Measurements from ENCODE around the gene LARP4B.

Gene LARP4B

DNA sequence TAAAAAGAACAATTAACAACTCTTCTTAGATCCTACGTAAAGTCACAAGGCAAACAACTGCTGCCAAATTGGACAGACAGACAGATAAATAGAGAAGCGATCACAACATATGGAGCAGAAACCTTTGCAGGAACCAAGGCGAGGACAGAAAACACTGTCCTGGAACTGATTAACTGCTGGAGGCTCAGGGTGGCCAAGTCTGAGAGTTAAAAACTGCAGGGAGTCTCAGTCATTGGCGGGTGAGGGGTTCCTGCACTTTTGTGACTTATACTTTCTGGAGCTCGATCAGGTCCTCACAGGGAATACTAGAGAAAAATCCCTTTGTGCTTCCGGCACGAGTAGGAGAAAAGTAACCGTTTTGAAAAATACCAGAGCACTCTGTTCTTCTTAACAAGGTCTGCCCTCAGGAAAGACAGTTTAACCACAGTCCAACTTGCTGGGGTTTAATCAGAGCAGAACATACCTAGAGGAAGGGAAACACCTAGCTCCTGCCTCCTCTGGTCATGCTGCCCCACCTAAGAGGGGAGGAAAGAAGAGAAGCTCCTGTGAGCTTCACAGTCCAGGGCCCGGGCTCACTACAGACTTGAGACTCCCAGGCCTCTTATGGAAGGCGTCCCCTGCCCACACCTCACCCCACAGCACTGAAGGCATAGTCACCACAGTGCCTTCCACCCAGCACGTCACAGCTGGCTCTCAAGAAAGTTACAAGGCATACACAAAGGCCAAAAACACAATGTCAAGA, 74.9 kb downstream of the LARP4B start:
- DNase-seq: no peak
- TF ChIP-seq POLR2A (IDR thresholded peaks at IDR 0.05; ENCODE audit: low read length) (no peak), GATA1 (IDR thresholded peaks at IDR 0.05; ENCODE audit: low read depth, low read length) (no peak)

GRCh38 chr10:855671-856070, 75.8 kb downstream of the LARP4B start:
- no peak for DNase-seq
- TF ChIP-seq POLR2A (IDR thresholded peaks at IDR 0.05; ENCODE audit: low read length): no peak
- TF ChIP-seq GATA1 (IDR thresholded peaks at IDR 0.05; ENCODE audit: low read depth, low read length): no peak

- TF ChIP-seq GATA1 (IDR thresholded peaks at IDR 0.05; ENCODE audit: low read depth, low read length): no peak
- no peak for TF ChIP-seq POLR2A (IDR thresholded peaks at IDR 0.05; ENCODE audit: low read length)
- DNase-seq: no peak
Measured at GRCh38 chr10:855079-855478, 76.4 kb downstream of the LARP4B start.

DNA sequence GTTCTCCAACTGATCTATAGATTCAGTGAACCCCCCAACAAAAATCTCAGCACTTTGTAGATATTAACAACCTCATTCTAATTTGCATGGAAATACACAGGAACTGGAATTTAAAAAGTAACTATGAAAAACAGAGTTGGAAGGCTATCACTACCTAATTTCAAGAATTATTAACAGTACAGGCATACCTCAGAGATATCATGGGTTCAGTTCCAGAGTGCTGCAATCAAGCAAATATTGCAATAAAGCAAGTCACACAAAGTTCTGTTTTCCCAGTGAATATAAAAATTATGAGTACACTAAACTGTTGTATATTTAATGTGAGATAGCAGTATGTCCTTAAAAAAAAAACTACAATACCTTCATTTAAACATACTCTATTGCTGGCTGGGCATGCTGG, 78.5 kb downstream of the LARP4B start:
- no peak for DNase-seq
- no peak for TF ChIP-seq POLR2A (IDR thresholded peaks at IDR 0.05; ENCODE audit: low read length)
- TF ChIP-seq GATA1 (IDR thresholded peaks at IDR 0.05; ENCODE audit: low read depth, low read length): no peak

DNA sequence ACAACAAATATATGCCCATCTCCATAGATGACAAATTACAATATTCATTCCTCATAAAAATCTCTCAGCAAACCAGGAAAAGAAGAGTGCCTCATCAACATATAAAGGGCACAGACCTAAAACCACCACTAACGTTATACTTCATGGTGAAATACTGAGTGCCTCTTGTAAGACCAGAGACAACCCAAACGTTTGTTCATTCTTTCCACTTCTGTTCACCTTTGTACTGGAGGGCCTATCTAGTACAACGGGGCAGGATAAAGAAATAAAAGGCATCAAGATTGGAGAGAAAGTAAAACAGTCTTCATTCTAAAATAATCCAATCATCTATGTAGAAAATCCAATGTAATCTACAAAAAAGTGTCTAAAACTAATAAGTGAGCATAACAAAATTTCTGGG, 79.1 kb downstream of the LARP4B start:
- TF ChIP-seq POLR2A (IDR thresholded peaks at IDR 0.05; ENCODE audit: low read length) (no peak), GATA1 (IDR thresholded peaks at IDR 0.05; ENCODE audit: low read depth, low read length) (no peak)

DNA sequence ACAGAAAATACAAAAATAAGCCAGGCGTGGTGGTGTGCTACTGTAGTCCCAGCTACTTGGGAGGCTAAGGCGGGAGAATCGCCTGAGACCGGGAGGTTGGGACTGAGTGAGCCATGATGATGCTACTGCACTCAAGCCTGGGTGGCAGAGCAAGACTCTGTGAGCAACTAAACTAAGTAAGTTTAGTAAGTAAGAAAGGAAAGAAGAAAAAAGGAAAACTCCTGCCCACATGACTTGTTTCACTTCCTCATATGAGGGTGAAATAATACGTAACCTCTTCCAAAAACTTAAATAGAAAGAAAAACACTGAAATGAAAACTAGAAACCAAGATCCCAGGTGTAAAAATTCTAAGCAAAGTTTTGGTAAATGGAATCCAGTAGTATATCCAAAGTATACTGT, 79.6 kb downstream of the LARP4B start:
- no peak for DNase-seq
- TF ChIP-seq GATA1 (IDR thresholded peaks at IDR 0.05; ENCODE audit: low read depth, low read length) (no peak), POLR2A (IDR thresholded peaks at IDR 0.05; ENCODE audit: low read length) (no peak)

More for the DNA sequence above, 79.1 kb downstream of the LARP4B start:
- no peak for DNase-seq

GRCh38 chr10:850093-850492, 81.4 kb downstream of the LARP4B start:
- no peak for TF ChIP-seq GATA1 (IDR thresholded peaks at IDR 0.05; ENCODE audit: low read depth, low read length)
- DNase-seq: no peak

GRCh38 chr10:847868-848267, 83.6 kb downstream of the LARP4B start:
- DNase-seq: no peak
- TF ChIP-seq GATA1 (IDR thresholded peaks at IDR 0.05; ENCODE audit: low read depth, low read length): no peak
- no peak for TF ChIP-seq POLR2A (IDR thresholded peaks at IDR 0.05; ENCODE audit: low read length)

DNA sequence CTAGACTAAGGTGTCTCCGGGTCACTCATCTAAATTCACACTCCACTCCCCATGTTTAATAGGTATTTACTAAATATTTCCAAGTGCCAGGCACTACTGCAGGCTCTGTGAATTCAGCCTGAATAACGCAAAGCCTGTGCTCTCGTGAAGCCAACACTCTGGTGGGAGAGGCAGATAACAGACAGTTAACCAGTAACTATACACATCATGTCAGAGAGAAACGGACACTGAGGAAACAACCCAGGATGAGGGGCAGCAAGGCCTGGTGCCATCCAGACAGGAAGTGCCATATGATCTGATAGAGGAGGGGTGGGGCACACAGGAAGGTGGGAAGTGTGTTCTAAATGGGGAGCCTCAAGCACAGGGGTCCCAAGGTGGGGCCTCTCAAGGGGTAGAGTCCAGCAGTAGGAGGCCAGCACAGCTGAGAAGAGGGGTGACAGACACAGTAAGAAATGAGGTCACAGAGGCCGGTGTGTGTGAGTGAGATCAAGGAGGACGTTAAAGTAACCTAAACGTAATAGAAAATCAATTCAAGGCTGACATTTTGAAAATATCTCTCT, 85.3 kb downstream of the LARP4B start:
- TF ChIP-seq GATA1 (IDR thresholded peaks at IDR 0.05; ENCODE audit: low read depth, low read length): no peak
- TF ChIP-seq POLR2A (IDR thresholded peaks at IDR 0.05; ENCODE audit: low read length): no peak

DNA sequence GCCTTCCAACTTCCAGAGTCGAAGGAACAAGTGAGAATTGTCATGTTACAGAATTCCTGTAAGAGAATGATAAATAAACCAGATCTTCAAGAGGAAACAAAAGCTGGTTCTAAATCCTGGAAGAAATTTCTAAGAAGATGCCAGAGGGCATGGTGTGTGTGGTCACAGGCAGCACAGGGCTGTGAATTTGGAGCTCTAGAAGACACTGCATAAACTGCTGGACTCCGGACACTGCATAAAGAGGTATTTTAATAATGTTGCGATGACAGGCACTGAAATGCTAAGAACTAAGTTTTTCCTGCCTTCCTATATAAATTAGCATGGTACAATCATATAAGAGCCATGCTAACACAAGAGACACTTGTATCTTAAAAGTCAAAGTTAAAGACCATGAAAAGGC, 86.0 kb downstream of the LARP4B start:
- DNase-seq: no peak
- TF ChIP-seq POLR2A (IDR thresholded peaks at IDR 0.05; ENCODE audit: low read length) (no peak), GATA1 (IDR thresholded peaks at IDR 0.05; ENCODE audit: low read depth, low read length) (no peak)

More for the DNA sequence above, 85.3 kb downstream of the LARP4B start:
- DNase-seq: no peak

- TF ChIP-seq POLR2A (IDR thresholded peaks at IDR 0.05; ENCODE audit: low read length) (no peak), GATA1 (IDR thresholded peaks at IDR 0.05; ENCODE audit: low read depth, low read length) (no peak)
- DNase-seq: no peak
Measured at GRCh38 chr10:844552-844951, 87.0 kb downstream of the LARP4B start.

- no peak for DNase-seq
- TF ChIP-seq POLR2A (IDR thresholded peaks at IDR 0.05; ENCODE audit: low read length) (no peak), GATA1 (IDR thresholded peaks at IDR 0.05; ENCODE audit: low read depth, low read length) (no peak)
Measured at GRCh38 chr10:843703-844102, 87.8 kb downstream of the LARP4B start.

GRCh38 chr10:842795-843194, 88.7 kb downstream of the LARP4B start:
- TF ChIP-seq POLR2A (IDR thresholded peaks at IDR 0.05; ENCODE audit: low read length): no peak
- TF ChIP-seq GATA1 (IDR thresholded peaks at IDR 0.05; ENCODE audit: low read depth, low read length): no peak
- no peak for DNase-seq

DNA sequence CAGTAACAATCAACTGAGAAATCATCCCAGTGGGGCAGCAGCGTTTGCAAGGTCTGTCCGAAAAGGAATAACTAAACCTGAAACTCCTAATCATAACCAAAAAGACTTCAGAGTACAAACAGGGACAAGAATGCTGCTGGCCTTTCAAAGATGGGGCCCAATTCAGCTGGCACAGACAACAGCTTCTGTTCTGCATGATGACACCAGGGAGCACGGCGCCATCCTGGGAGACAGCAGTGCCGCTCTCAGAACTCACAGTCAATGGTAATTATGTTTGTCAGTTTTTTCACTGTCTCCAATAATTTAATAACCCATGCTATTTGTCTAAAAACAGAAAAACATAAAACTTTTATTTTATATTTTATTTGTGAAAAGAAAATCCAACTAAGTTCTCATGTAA, 90.0 kb downstream of the LARP4B start:
- DNase-seq: no peak
- TF ChIP-seq POLR2A (IDR thresholded peaks at IDR 0.05; ENCODE audit: low read length) (no peak), GATA1 (IDR thresholded peaks at IDR 0.05; ENCODE audit: low read depth, low read length) (no peak)

DNA sequence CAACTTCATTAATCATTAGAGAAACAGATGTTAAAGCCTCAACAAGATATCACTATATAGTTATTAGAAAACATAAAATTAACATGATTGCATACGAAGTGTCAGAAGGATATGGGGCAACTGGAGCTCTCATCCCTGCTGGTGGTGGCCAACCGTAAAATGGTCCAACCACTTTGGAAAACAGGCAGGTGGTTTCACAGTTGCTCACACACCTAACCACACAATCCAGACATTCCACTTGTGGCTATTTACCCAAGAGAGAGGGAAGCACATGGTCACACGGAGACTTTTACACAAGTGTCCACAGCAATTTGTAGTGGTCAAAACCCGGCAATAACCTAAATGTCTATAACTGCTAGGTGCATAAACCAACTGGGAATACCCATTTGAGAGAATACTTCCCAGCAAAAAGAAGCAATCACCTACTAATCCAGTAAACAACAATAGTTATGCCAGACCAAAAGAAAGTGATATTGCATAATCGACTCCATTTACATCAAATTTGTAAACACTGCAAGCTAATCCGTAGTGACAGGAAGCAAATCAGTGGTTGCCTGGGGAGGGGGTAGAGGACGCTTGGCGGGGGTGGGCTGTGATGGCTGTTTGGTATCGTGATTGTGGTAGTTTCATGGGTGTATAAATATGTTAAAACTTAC, 91.8 kb downstream of the LARP4B start:
- no peak for DNase-seq
- TF ChIP-seq GATA1 (IDR thresholded peaks at IDR 0.05; ENCODE audit: low read depth, low read length) (no peak), POLR2A (IDR thresholded peaks at IDR 0.05; ENCODE audit: low read length) (no peak)

Data from erythroblast (primary cell).